Brain microvascular endothelial cell (primary cell): ENCODE results near the gene TMEM81.

Experiments used
- DNase-seq: peaks from one replicate; pipeline ENCODE4 v3.0.0-alpha.2; 2020
- H3K27ac ChIP-seq: fragments of 250-450 bp; sonication (Bioruptor Pico); 2 replicates; pipeline ENCODE4 v1.5.1; 2020; ENCODE audit warnings: mild to moderate bottlenecking, moderate library complexity
- H3K27me3 ChIP-seq: fragments of 250-450 bp; sonication (Bioruptor Pico); replicated peaks from 2 replicates; pipeline ENCODE4 v1.5.1; 2020; ENCODE audit warnings: mild to moderate bottlenecking
- H3K36me3 ChIP-seq: fragments of 250-450 bp; sonication (Bioruptor Pico); replicated peaks from 2 replicates; pipeline ENCODE4 v1.5.1; 2020; ENCODE audit warnings: mild to moderate bottlenecking
- H3K4me3 ChIP-seq: 2 replicates; pipeline ENCODE4 v1.5.1; 2011; ENCODE audit warnings: low read depth, mild to moderate bottlenecking, control low read depth, low read length, moderate library complexity
- in situ Hi-C: cut with HindIII; loops from 2 replicates; pipeline ENCODE4 v1.10.0; 2017; ENCODE audit warnings: low sequenced_read_pairs, low pct_ligation_motif_present
- TF ChIP-seq, protein P1 (sequence below): IDR thresholded peaks from 2 replicates; pipeline ENCODE4 v1.5.1; 2011; ENCODE audit warnings: low read depth, mild to moderate bottlenecking, moderate library complexity, low read length, control low read depth, inconsistent platforms; ENCODE audit errors: missing control alignments

The TMEM81 gene

DNA sequence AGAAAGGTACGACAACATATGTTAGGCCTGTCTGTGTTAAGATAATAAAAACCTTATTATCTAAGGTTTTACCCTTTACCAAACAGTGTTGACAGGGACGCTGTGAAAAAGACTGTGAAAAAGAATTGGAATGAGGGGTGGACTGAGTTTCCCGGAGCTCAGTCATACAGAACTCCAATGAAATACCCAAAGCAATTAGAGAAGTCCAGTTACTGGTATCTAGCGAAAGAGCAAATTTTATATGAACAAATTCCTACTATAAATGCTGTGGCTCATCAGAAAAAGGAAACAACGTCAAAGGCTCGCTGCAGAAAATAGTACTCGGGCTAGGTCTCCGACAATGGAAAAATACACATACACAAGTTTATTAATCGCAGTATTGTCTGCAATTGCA lies 38.2 kb upstream of the TMEM81 start:
- no peak for DNase-seq
- TF ChIP-seq, protein P1, sequence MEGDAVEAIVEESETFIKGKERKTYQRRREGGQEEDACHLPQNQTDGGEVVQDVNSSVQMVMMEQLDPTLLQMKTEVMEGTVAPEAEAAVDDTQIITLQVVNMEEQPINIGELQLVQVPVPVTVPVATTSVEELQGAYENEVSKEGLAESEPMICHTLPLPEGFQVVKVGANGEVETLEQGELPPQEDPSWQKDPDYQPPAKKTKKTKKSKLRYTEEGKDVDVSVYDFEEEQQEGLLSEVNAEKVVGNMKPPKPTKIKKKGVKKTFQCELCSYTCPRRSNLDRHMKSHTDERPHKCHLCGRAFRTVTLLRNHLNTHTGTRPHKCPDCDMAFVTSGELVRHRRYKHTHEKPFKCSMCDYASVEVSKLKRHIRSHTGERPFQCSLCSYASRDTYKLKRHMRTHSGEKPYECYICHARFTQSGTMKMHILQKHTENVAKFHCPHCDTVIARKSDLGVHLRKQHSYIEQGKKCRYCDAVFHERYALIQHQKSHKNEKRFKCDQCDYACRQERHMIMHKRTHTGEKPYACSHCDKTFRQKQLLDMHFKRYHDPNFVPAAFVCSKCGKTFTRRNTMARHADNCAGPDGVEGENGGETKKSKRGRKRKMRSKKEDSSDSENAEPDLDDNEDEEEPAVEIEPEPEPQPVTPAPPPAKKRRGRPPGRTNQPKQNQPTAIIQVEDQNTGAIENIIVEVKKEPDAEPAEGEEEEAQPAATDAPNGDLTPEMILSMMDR = no peak
- in situ Hi-C loops = no loop called here
- Histone ChIP-seq H3K27me3 (no peaks in the 10 kb centered on the region), H3K27ac (peak overlapping the region; percentile 98), H3K4me3 (peak overlapping the region; percentile 100), H3K36me3 (no peaks in the 10 kb centered on the region)

DNA sequence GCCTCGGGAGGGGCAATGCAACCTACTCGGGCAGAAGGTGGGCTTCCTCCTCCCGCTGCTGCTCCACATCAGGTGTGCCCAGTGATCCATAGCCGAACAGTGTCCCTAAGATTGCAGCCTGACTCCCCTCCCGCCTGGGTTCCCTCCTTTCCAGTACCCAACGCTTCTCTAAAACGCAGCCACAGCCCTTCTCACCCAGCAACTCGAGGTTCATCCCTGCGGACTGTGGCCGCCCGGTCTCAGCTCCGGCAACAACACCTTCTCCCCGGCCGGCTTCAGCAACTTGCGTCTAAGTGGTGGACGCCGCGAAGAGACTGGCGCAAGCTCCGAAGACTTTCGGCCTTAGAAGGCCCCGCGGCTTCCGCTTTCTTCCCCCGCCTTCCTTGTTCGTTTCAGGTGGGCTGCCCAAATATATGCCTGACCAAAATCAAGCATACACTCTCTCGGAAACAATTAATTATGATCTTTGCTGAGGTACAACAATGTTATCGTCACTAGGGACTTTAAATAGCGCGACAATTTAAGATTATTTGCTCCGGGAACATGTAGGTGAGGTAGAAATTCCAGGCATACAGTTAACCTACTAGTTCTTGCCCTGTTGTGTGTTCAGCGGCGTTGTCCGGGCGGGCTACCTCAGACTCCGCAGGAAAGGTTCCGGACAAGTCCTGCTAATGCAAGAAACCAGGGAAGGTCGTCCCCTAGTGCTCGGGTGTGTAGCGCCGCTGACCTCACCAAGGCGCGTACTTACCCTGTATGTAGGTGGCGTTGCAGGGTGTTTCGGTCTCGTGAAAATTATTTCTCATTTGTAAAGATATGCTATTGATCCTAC lies 37.6 kb upstream of the TMEM81 start, which contains the start of gene RBBP5:
TSS of gene RBBP5 (minus strand) at position 319 of the 829 bp plus-strand sequence. CDS start at position 214, 105 bp downstream.
- TF ChIP-seq, protein P1 = peak; percentile 89
- in situ Hi-C loops = no loop called here
- peak; percentile 97 for DNase-seq

DNA sequence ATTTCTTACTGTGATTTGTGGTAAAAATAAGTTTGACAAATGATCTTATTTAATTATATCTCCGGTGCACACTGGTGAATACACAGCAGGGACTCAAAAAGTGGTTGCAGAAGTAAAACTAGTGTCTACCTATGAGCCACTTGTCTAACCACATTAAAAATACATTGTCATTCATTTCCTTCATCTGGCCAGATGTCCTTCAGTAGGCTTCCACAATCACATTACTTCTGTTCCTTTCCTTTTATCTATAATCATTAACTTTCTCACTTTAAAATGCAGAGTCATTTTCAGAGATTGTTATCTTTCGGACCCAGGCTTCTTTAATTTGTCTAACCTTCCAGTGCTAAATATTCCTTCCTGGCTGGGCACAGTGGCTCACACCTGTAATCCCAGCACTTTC lies 34.5 kb upstream of the TMEM81 start:
- Histone ChIP-seq H3K36me3 (no peaks in the 10 kb centered on the region), H3K27ac (no peak overlapping the region), H3K27me3 (no peaks in the 10 kb centered on the region), H3K4me3 (no peak overlapping the region)
- no peak for DNase-seq
- TF ChIP-seq, protein P1 = no peak
- in situ Hi-C loops = no loop called here

More for the DNA sequence above, 37.6 kb upstream of the TMEM81 start, which contains the start of gene RBBP5:
- H3K36me3 ChIP-seq = no peaks in the 10 kb centered on the region
- H3K27ac ChIP-seq = peak within 1 kb of the TSS; percentile 98
- H3K4me3 ChIP-seq = peak within 1 kb of the TSS; percentile 100
- H3K27me3 ChIP-seq = no peaks in the 10 kb centered on the region

DNA sequence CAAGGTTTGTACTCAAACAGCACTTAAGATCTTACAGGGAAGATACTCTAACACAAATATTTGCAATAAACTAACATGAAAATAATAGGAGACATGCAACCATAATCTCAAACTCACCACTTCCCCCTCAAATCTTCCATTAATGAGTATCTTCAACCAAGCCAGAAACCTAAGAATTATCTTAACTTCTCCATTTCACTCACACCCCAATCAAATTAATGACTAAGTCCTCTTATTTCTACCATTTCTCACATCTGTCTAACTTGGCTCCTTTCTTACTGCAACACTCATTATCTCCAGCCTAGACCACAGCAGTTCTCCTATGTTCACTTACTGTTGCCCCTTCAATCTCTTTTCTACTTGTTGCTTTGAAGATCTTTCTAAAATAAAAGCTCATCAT lies 27.1 kb upstream of the TMEM81 start:
- TF ChIP-seq, protein P1 = no peak
- Histone ChIP-seq H3K36me3 (peaks cover 3% of the 10 kb centered on the region), H3K27ac (no peak overlapping the region), H3K27me3 (no peaks in the 10 kb centered on the region), H3K4me3 (no peak overlapping the region)
- in situ Hi-C loops = no loop called here
- DNase-seq = no peak

DNA sequence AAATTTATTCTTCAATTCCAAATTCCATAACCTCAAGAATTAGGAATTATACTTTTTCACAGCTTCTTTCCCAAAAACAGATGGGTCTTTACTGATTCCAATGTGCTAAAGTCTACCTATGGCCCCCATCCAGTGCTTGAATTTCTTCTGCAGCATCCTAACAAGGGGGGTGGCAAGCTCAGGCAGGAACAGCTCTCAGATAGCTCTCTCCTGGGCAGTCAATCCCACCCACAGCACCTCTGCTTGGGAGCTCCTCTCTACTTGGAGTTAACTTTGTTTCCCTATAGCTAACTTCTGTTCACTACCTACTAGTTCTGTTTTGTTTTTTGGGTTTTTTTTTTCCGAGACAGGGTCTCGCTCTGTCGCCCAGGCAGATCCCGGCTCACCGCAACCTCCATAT lies 25.5 kb upstream of the TMEM81 start:
- TF ChIP-seq, protein P1 = no peak
- in situ Hi-C loops = no loop called here
- H3K27me3 ChIP-seq = no peaks in the 10 kb centered on the region
- DNase-seq = no peak
- no peak overlapping the region for H3K4me3 ChIP-seq
- peaks cover 9% of the 10 kb centered on the region for H3K36me3 ChIP-seq
- H3K27ac ChIP-seq = no peak overlapping the region
